ENCODE data around the gene ARHGAP35.
A peak's percentile ranks its signal among the peaks of the same experiment; 100 is the strongest.
"Not testable (repeated sequence)": the region's sequence is repeated elsewhere in the genome, so short reads cannot be mapped to it uniquely, and the experiment has no call there.

ARHGAP35 gene

GRCh38 chr19:46860846-46861690, at the start of gene ARHGAP35:
ARHGAP35 (plus strand) TSS chr19:46860997; CDS start chr19:46918676, 57,679 bp downstream.
- Histone ChIP-seq H3K4me1 (ENCODE audit: insufficient read depth, low read length) (peaks cover 28% of the 10 kb centered on the region), H3K27me3 (ENCODE audit: insufficient read depth, low read length) (no peaks in the 10 kb centered on the region), H3K9ac (ENCODE audit: low read depth, low read length) (peak within 1 kb of the TSS; percentile 94), H3K27ac (ENCODE audit: low read length) (peak within 1 kb of the TSS; percentile 32), H3K9me3 (ENCODE audit: insufficient read depth, low read depth, low read length) (no peaks in the 10 kb centered on the region), H3K36me3 (ENCODE audit: insufficient read depth, low read depth, low read length) (no peaks in the 10 kb centered on the region), H3K4me3 (ENCODE audit: low read length) (peak within 1 kb of the TSS; percentile 92)

- Histone ChIP-seq H3K9me3 (ENCODE audit: insufficient read depth, low read depth, low read length) (no peaks in the 10 kb centered on the region), H3K4me3 (ENCODE audit: low read length) (no peak overlapping the region), H3K36me3 (ENCODE audit: insufficient read depth, low read depth, low read length) (no peaks in the 10 kb centered on the region), H3K27ac (ENCODE audit: low read length) (no peak overlapping the region), H3K27me3 (ENCODE audit: insufficient read depth, low read length) (no peaks in the 10 kb centered on the region), H3K4me1 (ENCODE audit: insufficient read depth, low read length) (peaks cover 3% of the 10 kb centered on the region; the same call in 1 of the 2 replicates), H3K9ac (ENCODE audit: low read depth, low read length) (no peak overlapping the region)
These were observed 47.6 kb upstream of the ARHGAP35 start for GRCh38 chr19:46812977-46813838.

- Histone ChIP-seq H3K27ac (ENCODE audit: low read length) (no peak overlapping the region), H3K9ac (ENCODE audit: low read depth, low read length) (no peak overlapping the region), H3K4me1 (ENCODE audit: insufficient read depth, low read length) (peaks cover 3% of the 10 kb centered on the region; the same call in 1 of the 2 replicates), H3K4me3 (ENCODE audit: low read length) (no peak overlapping the region), H3K9me3 (ENCODE audit: insufficient read depth, low read depth, low read length) (no peaks in the 10 kb centered on the region), H3K36me3 (ENCODE audit: insufficient read depth, low read depth, low read length) (no peaks in the 10 kb centered on the region), H3K27me3 (ENCODE audit: insufficient read depth, low read length) (no peaks in the 10 kb centered on the region)
These were observed 46.9 kb upstream of the ARHGAP35 start for GRCh38 chr19:46813839-46814358.

GRCh38 chr19:46815833-46816627, 44.8 kb upstream of the ARHGAP35 start:
- no peak overlapping the region for H3K9ac ChIP-seq (ENCODE audit: low read depth, low read length)
- no peaks in the 10 kb centered on the region for H3K36me3 ChIP-seq (ENCODE audit: insufficient read depth, low read depth, low read length)
- H3K4me3 ChIP-seq (ENCODE audit: low read length): no peak overlapping the region
- no peak overlapping the region for H3K27ac ChIP-seq (ENCODE audit: low read length)
- peaks cover 3% of the 10 kb centered on the region for H3K4me1 ChIP-seq (ENCODE audit: insufficient read depth, low read length)
- no peaks in the 10 kb centered on the region for H3K9me3 ChIP-seq (ENCODE audit: insufficient read depth, low read depth, low read length)
- H3K27me3 ChIP-seq (ENCODE audit: insufficient read depth, low read length): no peaks in the 10 kb centered on the region

- H3K9ac ChIP-seq (ENCODE audit: low read depth, low read length): no peak overlapping the region
- H3K4me3 ChIP-seq (ENCODE audit: low read length): no peak overlapping the region
- H3K27ac ChIP-seq (ENCODE audit: low read length): no peak overlapping the region
- no peaks in the 10 kb centered on the region; the same call in none of the 2 replicates for H3K4me1 ChIP-seq (ENCODE audit: insufficient read depth, low read length)
- H3K9me3 ChIP-seq (ENCODE audit: insufficient read depth, low read depth, low read length): no peaks in the 10 kb centered on the region
- no peaks in the 10 kb centered on the region for H3K36me3 ChIP-seq (ENCODE audit: insufficient read depth, low read depth, low read length)
- no peaks in the 10 kb centered on the region for H3K27me3 ChIP-seq (ENCODE audit: insufficient read depth, low read length)
These were observed 42.0 kb upstream of the ARHGAP35 start for GRCh38 chr19:46818812-46819211.

- Histone ChIP-seq H3K4me3 (ENCODE audit: low read length) (no peak overlapping the region), H3K27ac (ENCODE audit: low read length) (no peak overlapping the region), H3K36me3 (ENCODE audit: insufficient read depth, low read depth, low read length) (no peaks in the 10 kb centered on the region)
These were observed 39.0 kb upstream of the ARHGAP35 start for GRCh38 chr19:46821512-46822409.

GRCh38 chr19:46822410-46822787, 38.4 kb upstream of the ARHGAP35 start:
- not testable (repeated sequence) for H3K4me3 ChIP-seq (ENCODE audit: low read length); H3K9ac ChIP-seq (ENCODE audit: low read depth, low read length); H3K27ac ChIP-seq (ENCODE audit: low read length)

More at GRCh38 chr19:46821512-46822409, 39.0 kb upstream of the ARHGAP35 start:
- no peak overlapping the region for H3K9ac ChIP-seq (ENCODE audit: low read depth, low read length)
- no peaks in the 10 kb centered on the region; the same call in 1 of the 2 replicates for H3K4me1 ChIP-seq (ENCODE audit: insufficient read depth, low read length)
- no peaks in the 10 kb centered on the region for H3K27me3 ChIP-seq (ENCODE audit: insufficient read depth, low read length)
- no peaks in the 10 kb centered on the region for H3K9me3 ChIP-seq (ENCODE audit: insufficient read depth, low read depth, low read length)

GRCh38 chr19:46823049-46823448, 37.7 kb upstream of the ARHGAP35 start:
- H3K27ac ChIP-seq (ENCODE audit: low read length): no peak overlapping the region
- H3K36me3 ChIP-seq (ENCODE audit: insufficient read depth, low read depth, low read length): no peaks in the 10 kb centered on the region
- no peak overlapping the region for H3K4me3 ChIP-seq (ENCODE audit: low read length)
- H3K27me3 ChIP-seq (ENCODE audit: insufficient read depth, low read length): no peaks in the 10 kb centered on the region
- H3K9ac ChIP-seq (ENCODE audit: low read depth, low read length): no peak overlapping the region
- H3K9me3 ChIP-seq (ENCODE audit: insufficient read depth, low read depth, low read length): no peaks in the 10 kb centered on the region
- no peaks in the 10 kb centered on the region; the same call in 1 of the 2 replicates for H3K4me1 ChIP-seq (ENCODE audit: insufficient read depth, low read length)

More at GRCh38 chr19:46822410-46822787, 38.4 kb upstream of the ARHGAP35 start:
- H3K36me3 ChIP-seq (ENCODE audit: insufficient read depth, low read depth, low read length); H3K9me3 ChIP-seq (ENCODE audit: insufficient read depth, low read depth, low read length); H3K4me1 ChIP-seq (ENCODE audit: insufficient read depth, low read length); H3K27me3 ChIP-seq (ENCODE audit: insufficient read depth, low read length): not testable (repeated sequence)

- Histone ChIP-seq H3K4me1 (ENCODE audit: insufficient read depth, low read length) (peaks cover 3% of the 10 kb centered on the region; the same call in 1 of the 2 replicates), H3K27ac (ENCODE audit: low read length) (no peak overlapping the region), H3K9me3 (ENCODE audit: insufficient read depth, low read depth, low read length) (no peaks in the 10 kb centered on the region), H3K9ac (ENCODE audit: low read depth, low read length) (no peak overlapping the region), H3K36me3 (ENCODE audit: insufficient read depth, low read depth, low read length) (no peaks in the 10 kb centered on the region), H3K27me3 (ENCODE audit: insufficient read depth, low read length) (no peaks in the 10 kb centered on the region), H3K4me3 (ENCODE audit: low read length) (no peak overlapping the region)
These were observed 35.7 kb upstream of the ARHGAP35 start for GRCh38 chr19:46824890-46825730.

- no peaks in the 10 kb centered on the region for H3K27me3 ChIP-seq (ENCODE audit: insufficient read depth, low read length)
- H3K9me3 ChIP-seq (ENCODE audit: insufficient read depth, low read depth, low read length): no peaks in the 10 kb centered on the region; the same call in 1 of the 2 replicates
- no peak overlapping the region for H3K4me3 ChIP-seq (ENCODE audit: low read length)
- H3K4me1 ChIP-seq (ENCODE audit: insufficient read depth, low read length): peaks cover 3% of the 10 kb centered on the region; the same call in 1 of the 2 replicates
- H3K9ac ChIP-seq (ENCODE audit: low read depth, low read length): no peak overlapping the region
- no peak overlapping the region for H3K27ac ChIP-seq (ENCODE audit: low read length)
- no peaks in the 10 kb centered on the region for H3K36me3 ChIP-seq (ENCODE audit: insufficient read depth, low read depth, low read length)
These were observed 35.1 kb upstream of the ARHGAP35 start for GRCh38 chr19:46825731-46826055.
